NCI-H774 (cell line): Measurements from ENCODE around the gene DCAF12.

Experiments
- DNase-seq: peaks from one replicate; lab custom pipeline; 2025; lab: John Stamatoyannopoulos, UW

The DCAF12 gene

GRCh38 chr9:34125681-34126206, 754 bp downstream of the DCAF12 start:
- DNase-seq, result no peak

DNA sequence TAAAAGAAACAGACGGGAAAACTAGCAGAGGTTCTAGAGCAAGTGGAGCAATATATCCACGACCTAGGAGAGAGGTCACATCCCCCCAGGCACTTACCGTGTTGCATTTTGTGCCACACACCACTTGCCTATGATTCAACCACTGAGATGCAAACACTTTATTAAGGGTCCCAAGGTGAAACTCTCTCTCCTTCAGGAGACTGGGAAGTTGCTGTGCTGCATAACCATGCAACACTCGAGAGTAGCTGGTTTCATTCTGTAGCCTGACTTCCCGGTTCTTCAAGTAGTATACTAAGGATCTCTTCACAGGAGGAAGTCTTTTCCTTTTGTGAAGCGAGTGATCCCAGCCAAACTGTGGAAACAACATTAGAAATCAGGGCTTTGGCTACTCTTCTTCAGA, 1.6 kb downstream of the DCAF12 start:
- no peak for DNase-seq

DNA sequence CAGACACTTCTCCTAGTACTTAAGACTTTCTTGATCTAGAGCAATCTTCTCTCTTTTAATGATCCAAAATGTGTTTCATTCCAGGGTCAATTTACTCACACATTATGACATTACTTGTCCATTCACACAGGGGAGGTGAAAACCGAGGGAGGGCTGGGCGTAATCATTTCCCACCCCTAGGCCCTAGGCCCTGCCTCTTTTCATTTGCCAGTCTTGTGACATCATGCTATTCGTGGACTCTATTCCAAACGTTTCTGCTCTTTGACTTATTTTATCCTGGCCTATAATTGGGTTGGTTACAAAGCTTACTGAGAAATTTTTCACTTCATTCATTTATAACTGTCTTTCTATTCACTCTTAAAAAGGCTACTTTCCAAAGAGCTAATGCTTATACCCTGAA, 2.4 kb downstream of the DCAF12 start:
- DNase-seq, result no peak

- no peak for DNase-seq
Observed at GRCh38 chr9:34123682-34124081, 2.8 kb downstream of the DCAF12 start.

DNA sequence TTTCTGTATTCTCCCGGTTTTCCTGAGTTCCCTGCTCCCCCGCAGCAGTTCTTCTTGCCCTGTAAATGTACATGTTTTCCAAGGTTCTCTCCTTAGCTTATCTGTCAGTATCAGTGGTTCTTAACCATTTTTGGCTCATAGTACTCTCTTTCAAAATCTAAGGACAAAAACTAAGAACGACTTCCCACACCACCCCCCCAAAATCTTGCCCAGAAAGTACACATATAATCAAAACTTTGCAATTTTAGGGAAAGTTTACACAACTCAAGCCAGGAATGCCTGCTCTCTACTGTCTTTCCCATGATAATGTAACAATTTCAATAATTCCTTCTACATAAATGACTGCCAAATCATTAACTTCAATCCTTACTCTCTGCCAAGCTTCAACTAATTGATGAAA, 4.5 kb downstream of the DCAF12 start:
- DNase-seq, result no peak

- no peak for DNase-seq
Observed at GRCh38 chr9:34119713-34120112, 6.8 kb downstream of the DCAF12 start.

DNA sequence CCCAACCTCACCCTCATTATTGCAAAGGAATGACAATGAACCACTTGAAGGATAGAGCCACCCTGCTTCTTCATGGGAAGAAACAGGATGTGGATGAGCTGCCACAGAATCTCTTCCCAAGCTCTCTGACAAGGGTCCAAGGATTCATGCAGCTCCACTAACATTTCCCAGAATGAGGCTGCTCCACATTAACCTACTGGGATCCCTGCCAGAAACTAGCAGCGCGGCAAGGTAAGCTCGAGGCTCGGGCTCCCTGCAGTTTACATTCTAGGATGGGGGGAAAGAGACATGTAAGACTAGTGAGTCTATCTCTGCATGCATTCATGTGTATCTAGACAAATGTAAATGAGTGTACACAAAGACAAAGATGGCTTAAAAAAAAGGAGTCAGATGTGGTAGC, 12.1 kb downstream of the DCAF12 start:
- DNase-seq, result no peak

- DNase-seq, result no peak
Observed at GRCh38 chr9:34106110-34106509, 20.4 kb downstream of the DCAF12 start.

DNA sequence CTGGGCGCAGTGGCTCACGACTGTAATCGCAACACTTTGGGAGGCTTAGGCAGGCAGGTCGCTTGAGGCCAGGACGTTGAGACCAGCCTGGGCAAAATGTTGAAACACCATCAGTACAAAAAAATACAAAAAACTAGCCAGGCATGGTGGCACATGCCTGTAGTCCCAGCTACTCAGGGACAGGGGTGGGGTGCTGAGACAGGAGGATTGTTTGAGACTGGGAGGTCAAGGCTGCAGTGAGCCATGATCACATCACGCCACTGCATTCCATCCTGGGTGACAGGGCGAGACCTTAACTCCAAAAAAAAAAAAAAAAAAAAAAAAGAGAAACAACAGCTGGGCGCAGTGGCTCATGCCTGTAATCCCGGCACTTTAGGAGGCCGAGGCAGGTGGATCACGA, 23.7 kb downstream of the DCAF12 start:
- no peak for DNase-seq

DNA sequence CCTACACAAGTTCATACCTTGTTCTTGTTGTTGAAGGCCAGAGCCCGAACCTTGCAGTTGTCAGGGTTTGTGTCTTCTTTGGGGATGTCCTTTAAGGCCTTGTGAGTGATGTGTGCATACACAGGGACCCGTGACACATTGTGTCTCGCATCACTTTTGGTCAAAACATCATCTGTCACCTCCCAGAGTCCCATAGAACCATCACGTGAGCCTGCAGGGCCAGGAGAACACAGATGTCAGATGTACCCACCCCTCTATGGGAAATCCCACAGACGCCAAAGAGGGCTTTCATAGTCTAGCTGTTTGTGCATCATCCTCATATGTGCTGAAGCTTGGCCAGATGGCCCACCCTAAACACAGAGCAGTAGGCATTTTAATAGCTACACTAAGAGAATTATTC, 28.2 kb downstream of the DCAF12 start:
- no peak for DNase-seq

- no peak for DNase-seq
Observed at GRCh38 chr9:34097865-34098264, 28.6 kb downstream of the DCAF12 start.

- DNase-seq, result no peak
Observed at GRCh38 chr9:34096751-34097150, 29.7 kb downstream of the DCAF12 start.

DNA sequence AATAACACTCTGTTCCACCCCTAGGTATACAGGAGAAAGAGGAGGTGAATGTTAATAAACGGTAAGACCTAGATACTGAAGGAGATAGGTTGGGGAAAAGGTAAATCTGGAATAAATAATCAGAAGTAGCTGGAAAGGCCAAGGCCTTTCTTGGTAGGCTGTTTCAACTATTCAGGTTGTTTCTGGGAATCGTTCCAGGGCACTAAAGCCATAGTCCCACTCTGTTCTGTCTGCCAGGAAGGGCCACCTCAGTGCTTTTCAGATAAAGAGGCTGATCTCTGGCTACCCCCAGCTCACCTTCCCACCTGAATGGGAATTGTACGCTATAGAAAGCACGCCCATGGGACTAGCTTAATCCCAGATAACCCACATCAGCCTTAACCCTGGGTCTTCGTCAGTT, 32.9 kb downstream of the DCAF12 start:
- no peak for DNase-seq

- DNase-seq, result no peak
Observed at GRCh38 chr9:34089311-34089710, 37.2 kb downstream of the DCAF12 start.

GRCh38 chr9:34087370-34087769, 39.1 kb downstream of the DCAF12 start:
- no peak for DNase-seq

DNA sequence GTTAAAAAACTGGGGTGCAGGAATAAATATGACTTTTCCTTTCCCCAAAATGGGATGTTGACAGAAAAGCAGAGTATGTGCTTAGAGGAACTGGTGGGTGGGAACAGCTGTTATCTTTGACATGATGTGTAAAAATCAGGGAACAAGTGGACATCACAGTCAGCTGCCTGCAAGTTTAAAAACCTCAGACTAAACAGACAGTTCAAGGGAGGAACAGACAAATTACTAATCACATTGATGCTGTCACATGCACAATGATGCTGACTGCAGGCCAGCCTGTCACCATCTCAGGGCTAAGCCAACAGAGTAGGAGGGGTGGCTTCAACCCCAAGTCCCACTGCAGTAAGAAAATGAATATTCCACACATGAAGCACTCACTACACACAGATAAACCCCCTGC, 39.6 kb downstream of the DCAF12 start:
- DNase-seq, result no peak

DNA sequence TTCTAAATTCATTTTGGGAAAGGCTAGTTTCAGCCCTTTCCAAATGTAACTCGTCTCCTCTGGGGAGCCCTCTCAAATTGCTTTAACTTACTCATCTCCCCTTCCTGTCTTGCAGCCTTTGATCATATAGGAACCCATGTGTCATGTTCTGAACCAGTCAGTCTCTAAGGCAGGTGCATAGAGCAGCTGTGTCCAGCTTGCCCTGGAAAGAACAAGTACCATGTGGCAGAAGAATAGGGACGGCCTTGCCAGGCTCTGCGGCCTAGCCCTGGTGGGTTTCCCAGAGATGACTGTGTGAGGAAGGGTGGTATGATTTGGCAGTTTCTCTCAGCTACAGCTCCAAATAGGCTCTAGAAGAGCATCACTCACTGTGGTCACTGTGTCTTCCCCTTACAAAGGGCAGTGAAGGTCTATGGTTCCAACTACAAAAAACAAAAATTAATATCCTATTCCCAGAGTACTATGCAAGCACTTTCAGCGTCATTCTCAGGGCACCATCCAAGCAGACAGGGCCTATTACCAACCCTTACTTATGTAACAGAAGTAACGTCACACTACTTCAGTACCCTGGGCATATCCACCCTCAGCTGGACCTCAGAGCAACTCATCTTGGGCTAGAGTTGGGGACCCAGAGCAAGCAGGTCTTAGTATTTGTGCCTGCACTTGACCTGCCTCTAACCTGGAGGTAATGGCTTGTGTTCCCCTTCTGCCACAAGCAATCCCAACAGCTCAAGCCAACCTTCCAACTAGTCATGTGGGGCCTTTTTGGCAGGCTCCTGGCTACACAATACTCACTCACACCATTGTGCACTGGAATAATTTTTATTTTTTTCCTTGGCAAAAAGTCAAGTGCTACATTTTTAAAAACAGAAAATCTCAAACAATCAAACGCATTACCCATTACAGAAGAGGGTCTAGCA, 40.7 kb downstream of the DCAF12 start:
- DNase-seq, result no peak

DNA sequence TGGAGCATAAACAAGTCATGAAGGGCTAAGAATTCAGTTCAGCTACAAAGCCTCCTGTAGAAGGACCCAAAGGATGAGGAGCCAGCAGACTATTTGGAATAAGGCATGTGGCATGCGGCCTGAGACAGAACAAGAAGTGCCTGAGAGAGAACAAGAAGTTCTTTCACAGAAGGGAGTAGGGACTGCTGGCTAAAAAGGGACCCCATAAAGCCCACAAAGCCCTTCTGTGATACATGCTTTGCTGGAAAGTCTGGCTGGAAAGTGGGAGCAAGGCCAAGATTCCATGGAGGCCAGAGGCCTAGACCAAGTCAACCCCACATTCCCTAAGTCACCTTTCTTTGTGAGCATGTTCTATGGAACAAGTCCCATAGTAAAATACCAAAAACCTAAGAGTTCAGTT, 41.9 kb downstream of the DCAF12 start:
- DNase-seq, result no peak

DNA sequence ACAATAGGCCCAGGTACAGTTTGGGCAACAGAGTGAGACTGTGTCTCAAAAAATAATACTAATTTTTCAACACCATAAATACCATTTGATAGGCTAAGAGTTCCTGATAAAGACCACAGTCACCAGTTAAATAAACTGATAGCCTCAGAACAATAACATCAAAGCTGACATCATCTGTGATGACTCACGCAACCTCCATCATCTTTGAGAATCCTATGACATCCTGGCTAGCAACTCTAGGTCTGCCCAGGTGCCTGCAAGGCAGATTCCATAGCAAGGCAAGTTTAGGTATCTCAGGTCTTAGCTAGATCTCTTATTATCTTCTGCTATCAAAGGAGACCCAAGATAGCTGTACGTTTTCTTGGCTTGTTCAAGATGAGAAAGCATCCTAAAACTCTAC, 47.3 kb downstream of the DCAF12 start:
- no peak for DNase-seq

DNA sequence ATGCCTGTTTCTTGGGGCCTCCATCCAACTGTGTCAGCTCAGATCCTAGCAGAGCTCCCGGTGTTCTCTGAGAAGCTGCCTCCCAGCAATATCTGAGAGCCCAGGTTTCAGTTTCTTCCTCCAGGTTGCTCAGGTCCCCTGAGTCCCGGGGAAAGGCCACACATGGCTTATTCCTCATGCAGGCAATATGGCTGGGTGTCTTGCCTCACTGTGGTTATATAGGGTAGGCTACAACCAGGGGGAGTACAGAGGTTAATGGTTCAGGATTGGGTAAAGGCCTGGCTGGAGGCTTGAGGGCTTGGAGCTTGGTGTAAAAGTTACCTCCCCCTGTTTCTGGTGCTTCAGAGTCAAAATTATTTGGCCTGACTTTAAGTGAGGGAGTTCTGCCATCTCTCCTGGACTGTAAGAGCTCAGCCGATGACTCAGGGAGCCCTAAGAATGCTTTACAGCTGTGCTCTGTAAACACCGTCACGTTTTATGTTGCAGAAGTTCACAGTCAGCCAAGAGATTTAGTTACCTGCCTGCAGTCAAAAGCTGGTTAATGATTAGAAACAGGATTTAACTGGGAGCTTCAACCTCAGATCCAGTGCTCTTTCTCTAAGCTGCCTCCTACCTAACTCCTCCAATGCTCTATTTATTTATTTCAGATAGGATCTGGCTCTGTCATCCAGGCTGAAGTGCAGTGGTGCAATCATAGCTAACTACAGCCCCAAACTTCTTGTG, 53.5 kb downstream of the DCAF12 start:
- DNase-seq, result no peak

GRCh38 chr9:34072410-34072809, 54.1 kb downstream of the DCAF12 start:
- no peak for DNase-seq

GRCh38 chr9:34070606-34071324, 55.7 kb downstream of the DCAF12 start:
- DNase-seq, result no peak

DNA sequence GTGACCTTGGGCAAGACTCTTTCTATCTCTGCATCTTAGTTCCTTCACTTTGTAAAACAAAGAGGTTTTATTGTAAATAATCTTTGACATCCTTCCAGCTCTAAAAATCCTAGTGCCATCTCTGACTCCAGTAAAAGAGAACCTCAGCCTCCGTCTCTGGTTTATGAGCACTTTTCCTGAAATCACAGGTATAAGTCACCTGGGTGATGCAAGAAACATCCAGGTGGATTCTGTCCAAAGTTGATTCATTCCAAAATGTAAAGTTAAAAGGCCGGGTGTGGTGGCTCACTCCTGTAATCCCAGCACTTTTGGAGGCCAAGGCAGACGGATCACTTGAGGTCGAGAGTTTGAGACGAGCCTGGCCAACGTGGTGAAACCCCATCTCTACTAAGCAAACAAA, 56.7 kb downstream of the DCAF12 start:
- DNase-seq, result no peak
